IMR-90 (cell line): ENCODE measurements around the gene LNP1. TPM values are rescaled to one million over a fixed set of nuclear protein-coding genes. Genes with fewer than 3 reads are reported as not detected.

Source experiments
- ATAC-seq: fragments of 200-7000 bp; cut with Tn5 transposase; 2 replicates; pipeline ENCODE4 v1.9.1; 2020; ENCODE audit warnings: low read depth, mild to moderate bottlenecking, moderate library complexity
- BruUV-seq: library from RNA; stranded (reverse); fragments of 400-500 nt; replicated peaks from 2 replicates; lab custom pipeline; 2021; lab: Mats Ljungman, UMichigan
- CTCF ChIA-PET: fragments of 300-600 bp; formaldehyde crosslinking; extraction: SDS; loops from one replicate; lab custom pipeline; 2021; ENCODE audit warnings: antibody characterized with exemption; lab: Yijun Ruan, JAX
- POLR2A ChIA-PET: fragments of 300-600 bp; sonication (Branson Sonifier 250); formaldehyde crosslinking; loops from one replicate; lab custom pipeline; 2022; ENCODE audit warnings: antibody characterized with exemption; ENCODE audit not compliant: unreplicated experiment; lab: Charles Lee
- DNase-seq: peaks from one replicate; pipeline ENCODE4 v3.0.0; 2013
- H2AFZ ChIP-seq: replicated peaks from 2 replicates; pipeline ENCODE3; 2013; ENCODE audit warnings: low read length, mild to moderate bottlenecking; ENCODE audit not compliant: poor library complexity
- H2AK5ac ChIP-seq: 2 replicates; pipeline ENCODE4 v1.6.1; 2013; ENCODE audit warnings: low read depth, low read length, inconsistent platforms
- H2AK9ac ChIP-seq: replicated peaks from 2 replicates; pipeline ENCODE3; 2013; ENCODE audit warnings: mild to moderate bottlenecking, low read depth, low read length, moderate library complexity; ENCODE audit not compliant: poor library complexity
- H2BK120ac ChIP-seq: 2 replicates; pipeline ENCODE4 v1.6.1; 2013; ENCODE audit warnings: low read depth, low read length, inconsistent platforms
- H2BK15ac ChIP-seq: 3 replicates; pipeline ENCODE4 v1.6.1; 2013; ENCODE audit warnings: low read depth, low read length, inconsistent platforms
- H2BK20ac ChIP-seq: 2 replicates; pipeline ENCODE4 v1.6.1; 2013; ENCODE audit warnings: low read depth, mild to moderate bottlenecking, inconsistent platforms, low read length, moderate library complexity
- H2BK5ac ChIP-seq: 2 replicates; pipeline ENCODE4 v1.6.1; 2013; ENCODE audit warnings: mild to moderate bottlenecking, low read depth, low read length, inconsistent platforms; ENCODE audit not compliant: poor library complexity, severe bottlenecking
- H3K14ac ChIP-seq: replicated peaks from 2 replicates; pipeline ENCODE4 v1.6.1; 2013; ENCODE audit warnings: low read depth, low read length, inconsistent platforms
- H3K18ac ChIP-seq: 2 replicates; pipeline ENCODE4 v1.6.1; 2013; ENCODE audit warnings: low read depth, low read length, control low read depth
- H3K23ac ChIP-seq: 2 replicates; pipeline ENCODE4 v1.6.1; 2013; ENCODE audit warnings: low read depth, low read length, inconsistent platforms
- H3K27ac ChIP-seq: 2 replicates; pipeline ENCODE4 v1.5.1; 2013; ENCODE audit warnings: mild to moderate bottlenecking, control low read depth, low read length; ENCODE audit not compliant: insufficient read depth
- H3K27me3 ChIP-seq: 2 replicates; pipeline ENCODE4 v1.6.1; 2013; ENCODE audit warnings: low read length; ENCODE audit not compliant: control insufficient read depth, insufficient read depth
- H3K36me3 ChIP-seq: 2 replicates; pipeline ENCODE4 v1.6.1; 2013; ENCODE audit warnings: low read length, mixed read lengths; ENCODE audit not compliant: control insufficient read depth, insufficient read depth
- H3K4ac ChIP-seq: 2 replicates; pipeline ENCODE4 v1.6.1; 2013; ENCODE audit warnings: low read depth, low read length, inconsistent platforms
- H3K4me1 ChIP-seq: 2 replicates; pipeline ENCODE4 v1.6.1; 2013; ENCODE audit warnings: low read length, mixed read lengths; ENCODE audit not compliant: control insufficient read depth, insufficient read depth
- H3K4me2 ChIP-seq: 2 replicates; pipeline ENCODE4 v1.6.1; 2013; ENCODE audit warnings: low read depth, mild to moderate bottlenecking, control low read depth, low read length, moderate library complexity
- H3K4me3 ChIP-seq: 2 replicates; pipeline ENCODE4 v1.5.1; 2013; ENCODE audit warnings: low read depth, mild to moderate bottlenecking, control low read depth, low read length, moderate library complexity; ENCODE audit not compliant: insufficient read depth
- H3K56ac ChIP-seq: 2 replicates; pipeline ENCODE4 v1.6.1; 2013; ENCODE audit warnings: low read length, inconsistent platforms; ENCODE audit not compliant: insufficient read depth; ENCODE audit errors: extremely low read depth
- H3K79me1 ChIP-seq, 2 experiments: 2 replicates each; pipeline ENCODE4 v1.6.1; 2013; ENCODE audit warnings: low read length in 2 of 2, inconsistent platforms in 1 of 2, low read depth in 1 of 2
- H3K9ac ChIP-seq: 2 replicates; pipeline ENCODE4 v1.6.1; 2013; ENCODE audit warnings: low read depth, low read length, control low read depth
- H3K9me1 ChIP-seq: 2 replicates; pipeline ENCODE4 v1.6.1; 2013; ENCODE audit warnings: low read length, inconsistent platforms; ENCODE audit not compliant: insufficient read depth
- H3K9me3 ChIP-seq: 2 replicates; pipeline ENCODE4 v1.6.1; 2013; ENCODE audit warnings: low read length; ENCODE audit not compliant: control insufficient read depth, insufficient read depth
- H4K20me1 ChIP-seq: 2 replicates; pipeline ENCODE4 v1.6.1; 2013; ENCODE audit warnings: low read length, inconsistent platforms; ENCODE audit not compliant: insufficient read depth
- H4K5ac ChIP-seq: 2 replicates; pipeline ENCODE4 v1.6.1; 2013; ENCODE audit warnings: mild to moderate bottlenecking, low read depth, low read length, control low read depth
- H4K8ac ChIP-seq, 2 experiments: 2 replicates each; pipeline ENCODE4 v1.6.1; 2013; ENCODE audit warnings: low read depth in 2 of 2, low read length in 2 of 2, control low read depth in 1 of 2, inconsistent platforms in 1 of 2
- H4K91ac ChIP-seq: 2 replicates; pipeline ENCODE4 v1.6.1; 2013; ENCODE audit warnings: low read depth, low read length, inconsistent platforms; ENCODE audit not compliant: insufficient read depth
- BHLHE40 ChIP-seq: fragments of 150-350 bp; IDR thresholded peaks from 2 replicates; pipeline ENCODE4 v1.6.1; 2016; ENCODE audit warnings: mild to moderate bottlenecking, low read depth, low read length
- CEBPB ChIP-seq: IDR thresholded peaks from 2 replicates; pipeline ENCODE4 v1.6.1; 2012; ENCODE audit warnings: low read depth, low read length, improper control_type of control experiment
- CHD1 ChIP-seq: IDR thresholded peaks from 2 replicates; pipeline ENCODE4 v1.6.1; 2012; ENCODE audit warnings: low read depth, low read length, improper control_type of control experiment
- CTCF ChIP-seq: conservative IDR thresholded peaks from 2 replicates; pipeline ENCODE4 v1.5.1; 2012; ENCODE audit warnings: mild to moderate bottlenecking, low read depth, low read length, improper control_type of control experiment
- ELK1 ChIP-seq: fragments of 150-350 bp; IDR thresholded peaks from 2 replicates; pipeline ENCODE4 v1.6.1; 2016; ENCODE audit warnings: low read depth, mild to moderate bottlenecking, low read length, moderate library complexity, borderline replicate concordance
- FOS ChIP-seq: fragments of 150-350 bp; IDR thresholded peaks from 2 replicates; pipeline ENCODE4 v1.6.1; 2016; ENCODE audit warnings: low read depth, low read length
- MAFK ChIP-seq: IDR thresholded peaks from 2 replicates; pipeline ENCODE4 v1.6.1; 2012; ENCODE audit warnings: low read depth, low read length, improper control_type of control experiment
- MAZ ChIP-seq: IDR thresholded peaks from 2 replicates; pipeline ENCODE4 v1.6.1; 2012; ENCODE audit warnings: low read depth, mild to moderate bottlenecking, low read length, improper control_type of control experiment, moderate library complexity, borderline replicate concordance
- MXI1 ChIP-seq: IDR thresholded peaks from 2 replicates; pipeline ENCODE4 v1.6.1; 2012; ENCODE audit warnings: low read depth, mild to moderate bottlenecking, low read length, moderate library complexity, borderline replicate concordance
- NFE2L2 ChIP-seq: fragments of 150-350 bp; IDR thresholded peaks from 2 replicates; pipeline ENCODE4 v1.6.1; 2016; ENCODE audit warnings: low read depth, mild to moderate bottlenecking, low read length
- POLR2A ChIP-seq: IDR thresholded peaks from 2 replicates; pipeline ENCODE4 v1.6.1; 2012; ENCODE audit warnings: mild to moderate bottlenecking, low read depth, low read length
- RAD21 ChIP-seq: IDR thresholded peaks from 2 replicates; pipeline ENCODE4 v1.6.1; 2012; ENCODE audit warnings: low read length, improper control_type of control experiment
- RCOR1 ChIP-seq: IDR thresholded peaks from 2 replicates; pipeline ENCODE4 v1.6.1; 2012; ENCODE audit warnings: mild to moderate bottlenecking, low read length, improper control_type of control experiment; ENCODE audit not compliant: insufficient replicate concordance
- RFX5 ChIP-seq: IDR thresholded peaks from 2 replicates; pipeline ENCODE4 v1.8.0; 2012; ENCODE audit warnings: low read depth, mild to moderate bottlenecking, low read length, moderate library complexity
- USF2 ChIP-seq: fragments of 150-350 bp; IDR thresholded peaks from 2 replicates; pipeline ENCODE4 v1.6.1; 2017; ENCODE audit warnings: mild to moderate bottlenecking, antibody characterized with exemption, low read length, low read depth
- WGBS, 2 experiments: methylation state at CpG; one replicate each; pipeline versions ENCODE4 v1.1.5 to v1.1.7; 2013; ENCODE audit warnings: missing lambda C conversion rate in 2 of 2; ENCODE audit not compliant: insufficient read length in 1 of 2; ENCODE audit errors: extremely low coverage in 2 of 2; 5-methylcytosine and 5-hydroxymethylcytosine counted together
- dilution Hi-C: fragments of 300-500 bp; cut with HindIII; formaldehyde crosslinking; loops from one replicate; pipeline ENCODE4 v1.14.3; 2018; ENCODE audit warnings: low sequenced_read_pairs; ENCODE audit not compliant: unreplicated experiment
- in situ Hi-C: fragments of 300-500 bp; cut with MboI; formaldehyde crosslinking; loops from 3 replicates; pipeline ENCODE4 v1.14.3; 2019; ENCODE audit warnings: low sequenced_read_pairs, inconsistent platforms, mixed read lengths
- intact Hi-C: fragments of 100-400 bp; cut with micrococcal nuclease; formaldehyde crosslinking; loops from 2 replicates; pipeline ENCODE4 v1.10.0; 2022
- polyA plus RNA-seq, 3 experiments: library from polyadenylated mRNA; depleted of rRNA; stranded (reverse); fragments of >200 nt; gene quantifications; 2 replicates each; pipeline ENCODE4 v1.2.3, GENCODE V29; 2012; ENCODE audit warnings: low replicate concordance in 1 of 3
- total RNA-seq: library from RNA; depleted of rRNA; stranded (reverse); fragments of >200 nt; gene quantifications from 2 replicates; pipeline ENCODE4 v1.2.3, GENCODE V29; 2012

LNP1 gene
- total and polyA plus RNA-seq, 2 of the 4 experiments (the other 2 are of a cell fraction), result 2.2 to 2.4 TPM

- H3K27ac ChIP-seq, result no peak overlapping the region
- H3K14ac ChIP-seq, result no peak overlapping the region
- dilution Hi-C loops, result no loop called here
- intact Hi-C loops, result loop anchor here (5.0 kb wide), 1 partner anchor 314 kb away; no protein-coding TSS in a partner anchor
- H3K9me1 ChIP-seq, result no peaks in the 10 kb centered on the region; the same call in 1 of the 2 replicates
- no peak overlapping the region for H2AK9ac ChIP-seq
- no peak overlapping the region for H3K4me2 ChIP-seq
- no peak overlapping the region for H2BK20ac ChIP-seq
- ChIA-PET POLR2A (interaction anchor here (0.6 kb wide), 1 partner anchor 1291 kb away, joined by 5 read pairs; no protein-coding TSS in a partner anchor), CTCF (interaction anchor here (1.0 kb wide), 1 partner anchor 8 kb away, joined by 3 read pairs; no protein-coding TSS in a partner anchor)
- H2BK5ac ChIP-seq, result no peak overlapping the region
- H3K4me1 ChIP-seq, result no peaks in the 10 kb centered on the region
- no peak overlapping the region for H3K9ac ChIP-seq
- no peak overlapping the region for H3K23ac ChIP-seq
- no peak overlapping the region for H2AK5ac ChIP-seq
- H3K4me3 ChIP-seq, result no peak overlapping the region
- H3K18ac ChIP-seq, result no peak overlapping the region
- ATAC-seq (no peak), DNase-seq (no peak)
- WGBS, 2 experiments, result no CpG with 5 or more reads among the region's 2 CpGs
- H3K27me3 ChIP-seq, result no peaks in the 10 kb centered on the region
- H3K4ac ChIP-seq, result no peak overlapping the region
- H3K9me3 ChIP-seq, result no peaks in the 10 kb centered on the region
- no peak overlapping the region for H4K91ac ChIP-seq
- H4K5ac ChIP-seq, result no peak overlapping the region
- no peak overlapping the region for H3K56ac ChIP-seq
- H2BK15ac ChIP-seq, result no peak overlapping the region
- peaks cover 35% of the 10 kb centered on the region for H4K20me1 ChIP-seq
- H3K36me3 ChIP-seq, result no peaks in the 10 kb centered on the region
- no TSS peak for BruUV-seq
- in situ Hi-C loops, result no loop called here
- no peak overlapping the region for H2BK120ac ChIP-seq
- peaks cover 3 to 31% of the 10 kb centered on the region in 2 experiments; a peak in 3 of 4 replicates for H3K79me1 ChIP-seq
- no peak overlapping the region for H2AFZ ChIP-seq
- no peak overlapping the region for H4K8ac ChIP-seq
- no peak for TF ChIP-seq MAZ
- TF ChIP-seq RFX5, result no peak
- TF ChIP-seq CHD1, result no peak
- no peak for TF ChIP-seq BHLHE40
- TF ChIP-seq MXI1, result no peak
- no peak for TF ChIP-seq RCOR1
- no peak for TF ChIP-seq POLR2A
- no peak for TF ChIP-seq NFE2L2
- TF ChIP-seq CTCF, result no peak
- TF ChIP-seq USF2, result no peak
- no peak for TF ChIP-seq RAD21
- TF ChIP-seq ELK1, result no peak
- TF ChIP-seq CEBPB, result no peak
- TF ChIP-seq FOS, result no peak
- TF ChIP-seq MAFK, result no peak
These were observed 5.5 kb upstream of the LNP1 start for GRCh38 chr3:100395679-100396431.
